Progenitor cell of endocrine pancreas (in vitro differentiated cells): ENCODE data around the gene RIPOR1. TPM values are rescaled to one million over a fixed set of nuclear protein-coding genes. Genes with fewer than 3 reads are reported as not detected.

Experiments used
- DNase-seq: peaks from one replicate; pipeline ENCODE4 v3.0.0; 2021; ENCODE audit warnings: low spot score; ENCODE audit not compliant: unreplicated experiment
- H3K27ac Mint-ChIP-seq: 2 replicates; pipeline ENCODE4 v1.8.0; 2021; ENCODE audit warnings: mild to moderate bottlenecking, moderate library complexity, mixed read lengths
- H3K27me3 Mint-ChIP-seq: 2 replicates; pipeline ENCODE4 v1.8.0; 2021; ENCODE audit warnings: mixed read lengths
- H3K36me3 Mint-ChIP-seq: 2 replicates; pipeline ENCODE4 v1.8.0; 2022; ENCODE audit warnings: mixed read lengths; ENCODE audit not compliant: insufficient read depth
- H3K4me1 Mint-ChIP-seq: 2 replicates; pipeline ENCODE4 v1.8.0; 2021; ENCODE audit warnings: low read depth, mixed read lengths
- H3K4me3 Mint-ChIP-seq: 2 replicates; pipeline ENCODE4 v1.8.0; 2021; ENCODE audit warnings: low read depth, mild to moderate bottlenecking, moderate library complexity, mixed read lengths
- H3K9me3 Mint-ChIP-seq: 2 replicates; pipeline ENCODE4 v1.8.0; 2021; ENCODE audit warnings: low read depth, mixed read lengths
- total RNA-seq: library from RNA; stranded (reverse); gene quantifications from 2 replicates; pipeline ENCODE4 v1.2.1, GENCODE V29; 2021
- TF ChIP-seq, protein P1 (sequence below): fragments of 200-600 bp; sonication (generic); IDR thresholded peaks from one replicate; pipeline ENCODE4 v1.5.0; 2021; ENCODE audit warnings: antibody characterized with exemption, mild to moderate bottlenecking; ENCODE audit not compliant: unreplicated experiment

The RIPOR1 gene
- total RNA-seq, 1 donor from 2014 or later: 72.7 TPM

- Mint-ChIP-seq H3K36me3 (peaks cover 3% of the 10 kb centered on the region), H3K4me3 (no peak overlapping the region), H3K27ac (no peak overlapping the region), H3K27me3 (no peaks in the 10 kb centered on the region), H3K9me3 (no peaks in the 10 kb centered on the region), H3K4me1 (no peaks in the 10 kb centered on the region)
- TF ChIP-seq, protein P1, sequence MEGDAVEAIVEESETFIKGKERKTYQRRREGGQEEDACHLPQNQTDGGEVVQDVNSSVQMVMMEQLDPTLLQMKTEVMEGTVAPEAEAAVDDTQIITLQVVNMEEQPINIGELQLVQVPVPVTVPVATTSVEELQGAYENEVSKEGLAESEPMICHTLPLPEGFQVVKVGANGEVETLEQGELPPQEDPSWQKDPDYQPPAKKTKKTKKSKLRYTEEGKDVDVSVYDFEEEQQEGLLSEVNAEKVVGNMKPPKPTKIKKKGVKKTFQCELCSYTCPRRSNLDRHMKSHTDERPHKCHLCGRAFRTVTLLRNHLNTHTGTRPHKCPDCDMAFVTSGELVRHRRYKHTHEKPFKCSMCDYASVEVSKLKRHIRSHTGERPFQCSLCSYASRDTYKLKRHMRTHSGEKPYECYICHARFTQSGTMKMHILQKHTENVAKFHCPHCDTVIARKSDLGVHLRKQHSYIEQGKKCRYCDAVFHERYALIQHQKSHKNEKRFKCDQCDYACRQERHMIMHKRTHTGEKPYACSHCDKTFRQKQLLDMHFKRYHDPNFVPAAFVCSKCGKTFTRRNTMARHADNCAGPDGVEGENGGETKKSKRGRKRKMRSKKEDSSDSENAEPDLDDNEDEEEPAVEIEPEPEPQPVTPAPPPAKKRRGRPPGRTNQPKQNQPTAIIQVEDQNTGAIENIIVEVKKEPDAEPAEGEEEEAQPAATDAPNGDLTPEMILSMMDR: peak; percentile 97
- DNase-seq: peak; percentile 74
Measured at GRCh38 chr16:67546761-67547422, 18.3 kb downstream of the RIPOR1 start.

DNA sequence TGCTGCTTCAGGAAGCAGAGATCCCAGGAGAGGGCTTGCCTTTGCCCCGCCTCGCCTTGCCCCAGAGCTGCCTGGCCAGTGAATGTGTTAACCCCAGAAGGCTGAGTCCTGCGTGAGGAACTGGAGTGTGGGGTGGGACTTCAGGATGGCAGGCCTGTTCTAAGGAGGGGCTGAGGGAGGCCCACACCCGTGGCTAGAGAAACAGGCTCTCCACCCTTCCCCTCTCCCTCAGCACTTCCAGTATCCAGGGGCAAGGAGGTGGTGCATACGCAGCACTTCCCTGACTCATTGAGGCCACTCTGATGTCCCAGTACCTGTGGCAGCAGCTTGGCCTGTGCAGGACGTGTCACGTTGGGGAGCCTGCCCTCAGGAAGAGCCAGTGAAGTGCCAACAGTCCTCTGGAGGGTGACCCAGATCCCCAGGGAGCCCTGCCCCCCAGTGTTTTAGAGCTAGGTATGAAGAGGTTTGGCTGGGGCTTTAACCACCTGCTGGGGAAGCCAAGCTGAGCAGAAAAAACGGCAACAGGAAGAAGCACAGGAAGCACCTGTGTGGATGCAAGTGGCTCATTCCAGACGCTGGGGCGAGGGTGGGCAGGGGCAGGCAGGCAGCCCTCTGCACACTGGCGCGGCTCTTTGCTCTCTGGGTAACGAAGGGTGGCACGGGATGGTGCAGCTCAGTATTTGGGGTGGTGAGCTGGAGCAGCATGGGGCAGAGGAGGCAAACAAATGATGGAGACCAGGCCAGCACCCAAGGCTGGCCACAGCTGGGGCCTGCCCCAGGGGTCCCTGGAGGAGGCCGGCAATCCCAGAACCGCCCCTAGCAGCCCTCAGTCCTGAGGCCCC lies 19.0 kb downstream of the RIPOR1 start:
- Mint-ChIP-seq H3K4me1 (no peaks in the 10 kb centered on the region), H3K27me3 (no peaks in the 10 kb centered on the region), H3K4me3 (no peak overlapping the region), H3K27ac (no peak overlapping the region), H3K9me3 (no peaks in the 10 kb centered on the region), H3K36me3 (no peaks in the 10 kb centered on the region)
- no peak for DNase-seq
- TF ChIP-seq, protein P1: no peak

DNA sequence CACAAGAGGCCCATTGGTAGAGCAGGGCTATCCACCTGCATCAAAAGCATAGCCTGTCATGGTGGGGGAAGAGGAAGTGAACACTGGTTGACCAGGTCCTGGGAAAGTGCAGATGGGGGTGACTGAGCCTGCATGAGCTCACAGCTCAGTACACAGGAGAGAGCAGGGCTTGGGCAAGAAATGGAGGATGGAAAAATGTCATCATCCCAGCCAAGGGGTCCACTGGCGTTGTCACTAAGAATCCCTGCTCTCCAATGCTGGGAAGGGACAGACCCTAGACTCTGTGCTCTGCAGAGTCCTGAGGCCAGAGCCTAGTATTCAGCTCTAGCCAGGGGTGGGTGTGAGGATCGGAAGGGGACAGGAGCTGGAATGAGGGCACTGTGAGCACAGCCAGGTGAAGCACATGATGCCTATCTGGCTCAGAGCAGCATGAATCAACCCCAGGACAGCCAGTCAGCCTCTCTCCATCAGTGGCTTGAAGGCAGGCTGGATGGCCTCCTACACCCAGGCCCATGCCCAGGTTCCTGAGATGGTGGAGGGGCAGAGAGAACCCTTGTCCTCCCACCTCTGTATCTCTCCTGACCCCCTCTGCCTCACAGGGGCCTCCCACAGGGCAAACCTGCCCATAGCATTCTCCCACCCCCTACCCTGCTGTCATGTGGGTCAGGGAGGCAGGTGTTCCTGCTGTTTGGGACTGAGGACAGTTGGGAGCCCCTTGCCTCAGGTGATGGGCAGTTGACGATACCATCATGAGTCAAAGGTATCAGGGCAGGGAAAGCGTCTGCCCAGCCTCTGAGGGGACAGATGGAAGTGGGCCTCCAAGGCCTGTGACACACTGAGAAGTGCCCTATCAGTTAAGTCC lies 19.9 kb downstream of the RIPOR1 start:
- TF ChIP-seq, protein P1: no peak
- H3K27ac Mint-ChIP-seq: no peak overlapping the region
- no peaks in the 10 kb centered on the region for H3K4me1 Mint-ChIP-seq
- no peak overlapping the region for H3K4me3 Mint-ChIP-seq
- no peak for DNase-seq
- H3K27me3 Mint-ChIP-seq: no peaks in the 10 kb centered on the region
- no peaks in the 10 kb centered on the region for H3K36me3 Mint-ChIP-seq
- no peaks in the 10 kb centered on the region for H3K9me3 Mint-ChIP-seq

DNA sequence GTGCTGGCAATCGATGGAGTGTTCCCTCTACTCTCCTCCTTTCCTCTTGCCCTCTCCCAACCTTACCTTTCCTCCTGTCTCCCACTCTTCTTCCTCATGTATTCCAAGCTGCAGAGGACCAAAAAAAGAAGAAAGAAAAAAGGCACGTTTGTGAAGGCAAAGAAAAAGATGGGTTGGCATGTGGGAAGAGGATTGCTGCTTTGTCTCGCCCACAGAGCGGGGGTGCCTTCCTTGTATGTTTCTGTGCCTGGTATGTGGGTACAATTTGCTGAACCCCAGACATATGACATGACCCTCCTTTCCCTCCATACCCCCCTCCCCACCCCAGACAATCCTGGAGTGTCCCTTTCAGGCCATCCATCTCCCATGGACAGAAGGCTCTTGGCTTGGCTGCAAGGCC lies 20.6 kb downstream of the RIPOR1 start:
- Mint-ChIP-seq H3K4me3 (no peak overlapping the region), H3K27ac (no peak overlapping the region), H3K4me1 (no peaks in the 10 kb centered on the region), H3K9me3 (no peaks in the 10 kb centered on the region), H3K27me3 (no peaks in the 10 kb centered on the region), H3K36me3 (no peaks in the 10 kb centered on the region)
- TF ChIP-seq, protein P1: no peak
- DNase-seq: no peak

- Mint-ChIP-seq H3K27ac (no peak overlapping the region), H3K9me3 (no peaks in the 10 kb centered on the region), H3K4me1 (no peaks in the 10 kb centered on the region), H3K4me3 (no peak overlapping the region), H3K27me3 (no peaks in the 10 kb centered on the region), H3K36me3 (no peaks in the 10 kb centered on the region)
- no peak for DNase-seq
- TF ChIP-seq, protein P1: no peak
Measured at GRCh38 chr16:67549936-67550335, 21.3 kb downstream of the RIPOR1 start.
